T-cell (primary cell): ENCODE results near the gene ZNF641. TPM values are rescaled to one million over a fixed set of nuclear protein-coding genes. Genes with fewer than 3 reads are reported as not detected.

Experiments used
- ATAC-seq, 4 experiments: fragments of 200-7000 bp in 3 of 4; fragments of 150-1000 bp in 1 of 4; cut with Tn5 transposase; replicated peaks in 1 of 4; 1 replicate in 3 of 4; 2 replicates in 1 of 4; pipeline ENCODE4 v1.10.0; 2021; ENCODE audit warnings: moderate library complexity in 3 of 4, mild to moderate bottlenecking in 2 of 4, moderate number of reproducible peaks in 1 of 4
- CTCF ChIA-PET, 2 donors: fragments of 300-600 bp; sonication (Branson Sonifier 250); formaldehyde crosslinking; loops; one replicate each; lab custom pipeline; 2022; ENCODE audit warnings: antibody characterized with exemption in 2 of 2; lab: Charles Lee
- POLR2A ChIA-PET, 2 donors: fragments of 300-600 bp; sonication (Branson Sonifier 250); formaldehyde crosslinking; loops; one replicate each; lab custom pipeline; 2022; ENCODE audit warnings: antibody characterized with exemption in 2 of 2; lab: Charles Lee
- DNase-seq, 35 experiments: peaks; one replicate each; pipeline versions ENCODE4 v3.0.0 to v3.0.0-alpha.2; 2013 to 2023
- H3K27ac ChIP-seq: one replicate; pipeline ENCODE4 v1.5.1; 2013; ENCODE audit warnings: low read length
- H3K27me3 ChIP-seq, 2 experiments: replicated peaks in 1 of 2; 1 replicate in 1 of 2; 2 replicates in 1 of 2; pipeline versions ENCODE4 v1.6.1 to v1.7.0; 2013; ENCODE audit warnings: low read length in 1 of 2, mixed read lengths in 1 of 2; ENCODE audit not compliant: control insufficient read depth in 2 of 2, insufficient read depth in 2 of 2; ENCODE audit errors: extremely low read depth in 1 of 2
- H3K36me3 ChIP-seq, 2 donors: 1 replicate in 1 of 2; 2 replicates in 1 of 2; pipeline versions ENCODE4 v1.6.1 to v1.7.0; 2013; ENCODE audit warnings: low read length in 1 of 2; ENCODE audit not compliant: control insufficient read depth in 2 of 2, insufficient read depth in 1 of 2; ENCODE audit errors: extremely low read depth in 1 of 2
- H3K4me1 ChIP-seq, 2 experiments: 1 replicate in 1 of 2; 2 replicates in 1 of 2; pipeline versions ENCODE4 v1.6.1 to v1.7.0; 2013; ENCODE audit warnings: low read length in 2 of 2, mixed read lengths in 1 of 2; ENCODE audit not compliant: insufficient read depth in 2 of 2, control insufficient read depth in 1 of 2; ENCODE audit errors: extremely low read depth in 1 of 2
- H3K4me3 ChIP-seq, 2 donors: 1 replicate in 1 of 2; 2 replicates in 1 of 2; pipeline versions ENCODE4 v1.5.1 to v1.7.0; 2013; ENCODE audit warnings: mild to moderate bottlenecking in 2 of 2, low read length in 1 of 2, moderate library complexity in 1 of 2; ENCODE audit not compliant: control insufficient read depth in 1 of 2; ENCODE audit errors: extremely low read depth in 1 of 2
- H3K9me3 ChIP-seq: 2 replicates; pipeline ENCODE4 v1.7.0; 2013
- H3K27ac Mint-ChIP-seq, 2 donors: one replicate each; pipeline ENCODE4 v1.8.0; 2020 to 2021; ENCODE audit warnings: mild to moderate bottlenecking in 2 of 2, mixed read lengths in 2 of 2
- H3K27me3 Mint-ChIP-seq, 2 donors: one replicate each; pipeline ENCODE4 v1.8.0; 2021 to 2022; ENCODE audit warnings: mixed read lengths in 2 of 2
- H3K36me3 Mint-ChIP-seq: one replicate; pipeline ENCODE4 v1.8.0; 2021; ENCODE audit warnings: mixed read lengths
- H3K4me1 Mint-ChIP-seq, 3 donors: one replicate each; pipeline ENCODE4 v1.8.0; 2020 to 2022; ENCODE audit warnings: mixed read lengths in 3 of 3, mild to moderate bottlenecking in 1 of 3
- H3K4me3 Mint-ChIP-seq, 3 donors: one replicate each; pipeline ENCODE4 v1.8.0; 2020 to 2022; ENCODE audit warnings: mild to moderate bottlenecking in 3 of 3, mixed read lengths in 3 of 3, moderate library complexity in 3 of 3
- H3K9me3 Mint-ChIP-seq, 3 donors: one replicate each; pipeline ENCODE4 v1.8.0; 2020 to 2022; ENCODE audit warnings: mixed read lengths in 3 of 3
- WGBS: methylation state at CpG from one replicate; pipeline ENCODE4 v1.1.5; 2013; ENCODE audit warnings: missing lambda C conversion rate; ENCODE audit not compliant: insufficient coverage; 5-methylcytosine and 5-hydroxymethylcytosine counted together
- total RNA-seq, 35 experiments: library from RNA in 6 of 35; stranded (reverse) in 6 of 35; fragments of 120-200 nt in 1 of 35; gene quantifications; one replicate each; pipeline versions ENCODE4 v1.2.1 to v1.2.4 and lab custom pipeline; 2013 to 2026

The ZNF641 gene
- total RNA-seq, 5 donors from 2014 or later (not counting 1 experiment from before 2014, with no cell fraction given) = 26.9 to 47.5 (median 39.8) TPM

- no peaks in the 10 kb centered on the region for H3K9me3 ChIP-seq
- no peak for ATAC-seq
- H3K4me3 ChIP-seq = no peak overlapping the region
- ChIA-PET POLR2A (no interaction called here), CTCF (no interaction called here)
- no peaks in the 10 kb centered on the region for H3K36me3 ChIP-seq
- Mint-ChIP-seq H3K4me3 (no peak overlapping the region), H3K27me3 (peaks cover 9 to 16% of the 10 kb centered on the region in 2 donors), H3K9me3 (no peaks in the 10 kb centered on the region), H3K4me1 (peaks cover 11 to 13% (median 12%) of the 10 kb centered on the region in 3 donors), H3K27ac (no peak overlapping the region), H3K36me3 (no peaks in the 10 kb centered on the region)
- no peak for DNase-seq
- H3K4me1 ChIP-seq = peaks cover 0 to 9% of the 10 kb centered on the region in 2 experiments
- no CpG with 5 or more reads among the region's 1 CpG for WGBS
- peaks cover 0 to 10% of the 10 kb centered on the region in 2 experiments for H3K27me3 ChIP-seq
- no peak overlapping the region for H3K27ac ChIP-seq
Measured at GRCh38 chr12:48300774-48301173, 49.9 kb downstream of the ZNF641 start.

DNA sequence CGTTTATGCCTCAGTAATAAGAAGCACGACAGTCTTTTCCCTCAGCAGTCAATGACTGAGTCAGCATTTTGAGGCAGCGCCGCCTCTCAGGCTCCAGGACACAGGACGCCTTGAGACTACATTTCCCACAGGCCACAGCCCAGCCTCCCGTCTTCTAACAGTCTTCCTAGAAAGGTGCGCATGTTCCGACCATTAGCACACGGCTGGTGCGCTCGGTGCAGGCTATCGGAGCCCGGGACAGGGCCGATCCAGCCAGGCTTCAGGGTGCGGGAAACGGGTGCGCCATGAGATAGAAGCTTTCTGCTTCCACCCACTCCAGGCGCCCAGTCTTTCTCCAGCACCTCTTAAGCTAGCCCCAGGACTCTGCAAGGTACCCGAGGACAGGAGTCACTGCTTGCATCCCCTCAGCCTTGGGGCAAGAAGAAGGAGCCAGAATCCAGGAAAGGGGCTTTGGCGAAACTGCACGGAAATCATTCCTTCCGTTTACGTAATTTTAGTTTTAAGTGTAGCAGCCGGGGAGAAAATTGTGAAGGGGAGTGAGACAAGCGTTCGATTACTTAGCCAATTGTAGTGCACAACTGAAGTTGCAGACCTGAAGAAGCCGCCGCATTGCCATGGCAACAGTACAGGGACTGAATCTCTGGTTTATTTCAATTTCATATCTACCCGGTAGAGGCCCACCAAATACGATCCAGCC is 54.0 kb downstream of the ZNF641 start:
- no peaks in the 10 kb centered on the region for H3K9me3 ChIP-seq
- H3K4me1 ChIP-seq = peaks cover 0 to 9% of the 10 kb centered on the region in 2 experiments
- H3K36me3 ChIP-seq = no peaks in the 10 kb centered on the region
- ChIA-PET CTCF (interaction anchor here in 1 of 2 donors (0.6 kb wide), 1 partner anchor 167 kb away, joined by 5 read pairs; no protein-coding TSS in a partner anchor), POLR2A (no interaction called here)
- Mint-ChIP-seq H3K36me3 (no peaks in the 10 kb centered on the region), H3K27ac (peak overlapping the region; percentile 36 to 57), H3K4me1 (peaks cover 11 to 13% (median 12%) of the 10 kb centered on the region in 3 donors), H3K27me3 (peaks cover 9 to 18% of the 10 kb centered on the region in 2 donors), H3K4me3 (peak overlapping the region; percentile 74 to 86 (median 77)), H3K9me3 (no peaks in the 10 kb centered on the region)
- DNase-seq (peak in 30 of 35 experiments; percentile 3 to 51 (median 20)), ATAC-seq (peak; percentile 92 to 98 (median 96))
- H3K27me3 ChIP-seq = peaks cover 0 to 10% of the 10 kb centered on the region in 2 experiments
- peak overlapping the region; percentile 47 to 57 for H3K4me3 ChIP-seq
- WGBS = 19% methylated on average over 20 of the region's 30 CpGs
- no peak overlapping the region for H3K27ac ChIP-seq

DNA sequence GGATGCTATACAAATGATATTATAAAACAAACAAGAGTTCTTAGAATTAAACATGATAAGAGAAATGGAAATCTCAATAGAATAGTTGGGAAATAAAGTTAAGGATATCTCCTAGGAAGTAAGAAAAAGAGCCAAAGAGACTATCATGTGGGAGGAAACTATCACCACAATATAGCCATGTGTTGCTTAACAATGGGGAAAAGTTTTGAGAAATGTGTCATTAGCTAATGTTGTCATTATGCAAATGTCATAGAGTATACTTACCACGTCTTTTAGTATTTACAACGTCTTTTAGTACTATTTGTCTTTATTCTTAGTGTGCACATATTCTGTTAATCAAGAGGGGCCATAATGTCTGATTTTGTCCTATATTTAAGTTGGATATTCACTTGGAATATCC is 58.7 kb downstream of the ZNF641 start:
- no peak for ATAC-seq
- Mint-ChIP-seq H3K4me1 (peaks cover 11 to 12% (median 11%) of the 10 kb centered on the region in 3 donors), H3K36me3 (no peaks in the 10 kb centered on the region), H3K9me3 (no peaks in the 10 kb centered on the region), H3K27ac (no peak overlapping the region), H3K27me3 (peaks cover 5 to 15% of the 10 kb centered on the region in 2 donors), H3K4me3 (no peak overlapping the region)
- no peaks in the 10 kb centered on the region for H3K9me3 ChIP-seq
- peaks cover 0 to 8% of the 10 kb centered on the region in 2 experiments for H3K27me3 ChIP-seq
- no peak overlapping the region for H3K27ac ChIP-seq
- ChIA-PET CTCF (interaction anchor here in 1 of 2 donors (1.3 kb wide), 1 partner anchor 93 kb away, joined by 3 read pairs; no protein-coding TSS in a partner anchor), POLR2A (no interaction called here)
- peaks cover 0 to 8% of the 10 kb centered on the region in 2 experiments for H3K4me1 ChIP-seq
- WGBS = no CpG with 5 or more reads among the region's 2 CpGs
- no peaks in the 10 kb centered on the region for H3K36me3 ChIP-seq
- DNase-seq = no peak
- H3K4me3 ChIP-seq = no peak overlapping the region

DNA sequence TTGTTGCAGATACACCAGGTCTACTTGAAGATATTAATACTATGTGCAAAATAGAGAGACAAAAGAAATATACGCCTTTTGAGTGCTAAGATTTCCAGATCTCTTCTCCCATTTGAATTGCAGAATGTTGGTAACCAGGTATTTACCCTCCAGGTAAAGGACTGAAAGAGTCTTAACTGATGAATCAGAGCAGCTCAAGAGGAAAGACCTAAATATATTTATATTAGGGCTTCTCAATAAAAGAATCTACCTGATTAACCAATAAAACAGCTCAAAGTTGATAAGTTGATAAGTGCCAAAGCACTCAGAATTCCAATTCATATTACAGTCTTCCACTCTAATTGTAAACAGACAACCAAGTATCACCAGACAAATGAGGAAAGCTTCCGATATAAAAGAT is 59.2 kb downstream of the ZNF641 start:
- Mint-ChIP-seq H3K27me3 (peaks cover 5 to 9% of the 10 kb centered on the region in 2 donors), H3K9me3 (no peaks in the 10 kb centered on the region), H3K27ac (no peak overlapping the region), H3K36me3 (no peaks in the 10 kb centered on the region), H3K4me3 (no peak overlapping the region), H3K4me1 (peaks cover 9 to 12% (median 10%) of the 10 kb centered on the region in 3 donors)
- H3K4me3 ChIP-seq = no peak overlapping the region
- no peaks in the 10 kb centered on the region for H3K36me3 ChIP-seq
- CTCF ChIA-PET = interaction anchor here in 1 of 2 donors (1.3 kb wide), 1 partner anchor 92 kb away, joined by 3 read pairs; no protein-coding TSS in a partner anchor
- POLR2A ChIA-PET = no interaction called here
- no peak for DNase-seq
- H3K9me3 ChIP-seq = no peaks in the 10 kb centered on the region
- ATAC-seq = no peak
- no CpG with 5 or more reads among the region's 2 CpGs for WGBS
- H3K27me3 ChIP-seq = peaks cover 0 to 4% of the 10 kb centered on the region in 2 experiments
- no peak overlapping the region for H3K27ac ChIP-seq
- H3K4me1 ChIP-seq = peaks cover 0 to 5% of the 10 kb centered on the region in 2 experiments

DNA sequence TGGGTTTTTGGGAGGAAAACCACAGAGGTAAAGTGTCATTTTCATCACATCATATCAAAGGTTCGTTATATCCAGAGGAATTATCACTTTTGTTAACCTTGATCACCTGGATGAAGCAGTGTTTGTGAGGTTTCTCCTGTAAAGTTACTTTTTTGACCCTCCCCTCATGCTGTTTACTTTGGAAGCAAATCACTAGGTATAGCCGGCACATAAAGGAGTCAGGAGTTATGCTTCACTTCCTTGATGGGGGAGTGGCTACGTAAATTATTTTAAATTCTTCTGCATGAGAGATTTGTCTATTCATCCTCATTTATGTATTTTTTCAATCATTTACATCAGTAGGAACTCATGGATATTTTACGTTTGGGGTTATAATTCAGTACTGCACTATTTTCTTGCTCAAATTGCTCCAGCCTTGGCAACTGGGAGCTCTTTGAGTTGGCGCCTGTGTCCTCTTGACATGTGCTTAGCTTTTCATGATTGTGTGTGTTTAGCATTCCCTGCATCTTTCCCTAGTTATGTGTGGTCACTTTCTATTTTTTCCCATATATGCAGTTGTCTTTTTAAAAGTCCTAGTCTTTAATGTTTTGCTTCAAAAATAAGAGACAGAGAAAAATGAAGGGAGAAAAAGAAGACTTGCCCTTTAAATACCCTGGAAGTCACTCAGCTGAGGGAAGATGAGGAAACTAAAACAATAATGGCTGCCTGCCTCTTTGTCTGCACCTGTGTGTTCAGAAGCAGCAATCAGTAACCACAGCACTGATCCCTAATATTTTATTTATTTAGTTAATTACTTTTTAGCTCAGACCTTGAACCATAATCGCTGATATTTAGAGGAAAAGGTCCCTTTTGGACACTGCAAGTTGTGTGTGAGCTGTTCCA is 62.1 kb downstream of the ZNF641 start:
- Histone ChIP-seq H3K36me3 (no peaks in the 10 kb centered on the region), H3K9me3 (no peaks in the 10 kb centered on the region), H3K27me3 (peaks cover 0 to 4% of the 10 kb centered on the region in 2 experiments), H3K27ac (no peak overlapping the region), H3K4me3 (no peak overlapping the region), H3K4me1 (peaks cover 2 to 11% of the 10 kb centered on the region in 2 experiments)
- Mint-ChIP-seq H3K36me3 (no peaks in the 10 kb centered on the region), H3K4me1 (peaks cover 16 to 20% (median 17%) of the 10 kb centered on the region in 3 donors), H3K9me3 (peaks cover 0 to 8% (median 5%) of the 10 kb centered on the region in 3 donors), H3K27ac (no peak overlapping the region), H3K4me3 (no peak overlapping the region), H3K27me3 (peaks cover 5 to 6% of the 10 kb centered on the region in 2 donors)
- POLR2A ChIA-PET = interaction anchor here in 1 of 2 donors (0.6 kb wide), 1 partner anchor 539 kb away, joined by 6 read pairs; no protein-coding TSS in a partner anchor
- CTCF ChIA-PET = no interaction called here
- WGBS = no CpG with 5 or more reads among the region's 6 CpGs
- ATAC-seq (no peak), DNase-seq (no peak)
